Gastroesophageal sphincter (tissue), 4 donors: ENCODE measurements around the gene LIPG. TPM values are rescaled to one million over a fixed set of nuclear protein-coding genes. Genes with fewer than 3 reads are reported as not detected.

Experiments used
- ATAC-seq: fragments of 150-250 bp; one replicate; pipeline ENCODE4 v1.9.1; 2016; ENCODE audit warnings: mild to moderate bottlenecking, moderate library complexity
- H3K27ac ChIP-seq, 4 donors: fragments of 200-600 bp; sonication (generic) in 3 of 4; 1 replicate in 3 of 4; 2 replicates in 1 of 4; pipeline ENCODE4 v1.5.1; 2016 to 2019
- H3K27me3 ChIP-seq: fragments of 200-600 bp; sonication (generic); one replicate; pipeline ENCODE4 v1.5.1; 2019
- H3K36me3 ChIP-seq, 2 donors: fragments of 200-600 bp; sonication (generic); one replicate each; pipeline ENCODE4 v1.5.1; 2019; ENCODE audit warnings: control low read depth in 1 of 2
- H3K4me1 ChIP-seq, 3 donors: fragments of 200-600 bp; sonication (generic); 1 replicate in 2 of 3; 2 replicates in 1 of 3; pipeline ENCODE4 v1.5.1; 2016 to 2019; ENCODE audit warnings: control low read depth in 2 of 3
- H3K4me3 ChIP-seq, 2 donors: fragments of 200-600 bp; sonication (generic); one replicate each; pipeline ENCODE4 v1.5.1; 2019; ENCODE audit warnings: mild to moderate bottlenecking in 1 of 2, moderate library complexity in 1 of 2
- H3K9me3 ChIP-seq, 3 donors: fragments of 200-600 bp; sonication (generic); one replicate each; pipeline ENCODE4 v1.5.1; 2017 to 2019; ENCODE audit warnings: control low read depth in 2 of 3
- EP300 ChIP-seq: sonication (generic); formaldehyde crosslinking; IDR thresholded peaks from one replicate; pipeline ENCODE4 v1.6.1; 2017; ENCODE audit warnings: antibody characterized with exemption, mild to moderate bottlenecking
- POLR2A ChIP-seq, 2 donors: fragments of 450-650 bp; IDR thresholded peaks; one replicate each; pipeline ENCODE4 v1.6.1; 2017; ENCODE audit warnings: antibody characterized with exemption in 2 of 2, mild to moderate bottlenecking in 2 of 2, moderate library complexity in 1 of 2
- POLR2AphosphoS5 ChIP-seq: sonication (generic); formaldehyde crosslinking; IDR thresholded peaks from one replicate; pipeline ENCODE4 v1.6.1; 2017; ENCODE audit warnings: antibody characterized with exemption
- WGBS, 2 donors: methylation state at CpG; one replicate each; pipeline ENCODE4 v1.1.5; 2018; ENCODE audit warnings: low coverage in 1 of 2; 5-methylcytosine and 5-hydroxymethylcytosine counted together
- total RNA-seq, 4 donors: library from RNA; depleted of rRNA; stranded (reverse); fragments of >200 nt; gene quantifications; one replicate each; pipeline ENCODE4 v1.1.0, GENCODE V29; 2016
- TF ChIP-seq, protein P1 (sequence below), 4 experiments: fragments of 200-600 bp in 2 of 4; fragments of 450-650 bp in 2 of 4; sonication (generic) in 1 of 4; IDR thresholded peaks; one replicate each; pipeline ENCODE4 v1.5.1; 2017 to 2019; ENCODE audit warnings: antibody characterized with exemption in 4 of 4, mild to moderate bottlenecking in 2 of 4, moderate library complexity in 2 of 4

Gene LIPG
- total RNA-seq, 4 donors from 2014 or later, result 0.12 to 12.4 (median 0.46) TPM

DNA sequence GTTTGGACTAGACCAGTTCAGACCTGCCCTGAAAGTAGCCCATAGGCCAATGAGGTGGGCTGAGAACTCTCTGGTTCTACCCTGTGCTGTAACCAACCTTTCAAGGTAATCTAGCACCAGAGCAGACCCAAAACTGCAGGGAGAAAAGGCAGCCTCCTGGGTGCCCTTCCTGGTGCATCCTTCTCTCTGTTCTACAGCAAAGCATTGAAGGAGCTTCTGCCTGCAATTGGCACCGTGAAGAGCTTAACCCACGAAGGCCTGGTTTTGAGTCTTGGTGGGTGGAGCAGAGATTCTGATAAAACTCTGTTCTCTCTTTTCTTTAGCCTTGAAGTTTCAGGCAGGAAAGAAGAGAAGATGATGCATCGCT lies 55.5 kb downstream of the LIPG start:
- no peak overlapping the region for H3K27ac ChIP-seq
- no peak for TF ChIP-seq POLR2A (IDR thresholded peaks at IDR 0.05)
- TF ChIP-seq POLR2AphosphoS5, result no peak
- TF ChIP-seq, protein P1, sequence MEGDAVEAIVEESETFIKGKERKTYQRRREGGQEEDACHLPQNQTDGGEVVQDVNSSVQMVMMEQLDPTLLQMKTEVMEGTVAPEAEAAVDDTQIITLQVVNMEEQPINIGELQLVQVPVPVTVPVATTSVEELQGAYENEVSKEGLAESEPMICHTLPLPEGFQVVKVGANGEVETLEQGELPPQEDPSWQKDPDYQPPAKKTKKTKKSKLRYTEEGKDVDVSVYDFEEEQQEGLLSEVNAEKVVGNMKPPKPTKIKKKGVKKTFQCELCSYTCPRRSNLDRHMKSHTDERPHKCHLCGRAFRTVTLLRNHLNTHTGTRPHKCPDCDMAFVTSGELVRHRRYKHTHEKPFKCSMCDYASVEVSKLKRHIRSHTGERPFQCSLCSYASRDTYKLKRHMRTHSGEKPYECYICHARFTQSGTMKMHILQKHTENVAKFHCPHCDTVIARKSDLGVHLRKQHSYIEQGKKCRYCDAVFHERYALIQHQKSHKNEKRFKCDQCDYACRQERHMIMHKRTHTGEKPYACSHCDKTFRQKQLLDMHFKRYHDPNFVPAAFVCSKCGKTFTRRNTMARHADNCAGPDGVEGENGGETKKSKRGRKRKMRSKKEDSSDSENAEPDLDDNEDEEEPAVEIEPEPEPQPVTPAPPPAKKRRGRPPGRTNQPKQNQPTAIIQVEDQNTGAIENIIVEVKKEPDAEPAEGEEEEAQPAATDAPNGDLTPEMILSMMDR (IDR thresholded peaks at IDR 0.05), result no peak
- TF ChIP-seq EP300, result no peak
- ATAC-seq, result no peak
- H3K4me1 ChIP-seq, result peaks cover 0 to 13% (median 0%) of the 10 kb centered on the region in 3 donors
- WGBS, 2 donors, result 82% methylated on average over 3 of the region's 3 CpGs; no CpG with 5 or more reads in 1 of the 2 donors
- H3K27me3 ChIP-seq, result peaks cover 9% of the 10 kb centered on the region
- H3K4me3 ChIP-seq, result no peak overlapping the region
- H3K9me3 ChIP-seq, result no peaks in the 10 kb centered on the region
- H3K36me3 ChIP-seq, result no peaks in the 10 kb centered on the region

DNA sequence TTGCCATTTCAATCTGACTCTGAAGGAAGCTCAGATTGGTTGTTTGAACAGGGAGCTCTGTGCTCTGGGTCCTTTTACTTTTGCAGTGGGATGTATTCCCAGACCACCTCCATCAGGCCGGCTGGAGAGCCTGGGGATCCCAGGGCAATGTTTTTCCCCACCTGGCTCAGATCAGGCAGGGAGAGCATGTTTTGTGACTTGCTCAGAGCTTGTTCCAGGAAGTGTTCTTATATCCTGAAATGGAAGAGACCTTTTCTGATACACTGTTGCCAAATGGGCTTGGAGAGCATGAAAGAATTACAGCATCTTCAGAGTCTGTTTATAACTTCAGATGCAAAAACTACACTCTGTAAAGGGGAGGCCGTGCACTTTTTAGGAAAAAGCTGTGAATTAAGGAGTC lies 56.0 kb downstream of the LIPG start:
- no peaks in the 10 kb centered on the region for H3K9me3 ChIP-seq
- no peaks in the 10 kb centered on the region for H3K36me3 ChIP-seq
- H3K4me3 ChIP-seq, result no peak overlapping the region
- H3K27me3 ChIP-seq, result peaks cover 13% of the 10 kb centered on the region
- H3K4me1 ChIP-seq, result peaks cover 0 to 13% (median 0%) of the 10 kb centered on the region in 3 donors
- TF ChIP-seq, protein P1 (IDR thresholded peaks at IDR 0.05), result no peak
- TF ChIP-seq POLR2AphosphoS5 (peak; percentile 40), POLR2A (IDR thresholded peaks at IDR 0.05) (no peak)
- 55 to 60% methylated on average over 1 of the region's 2 CpGs for WGBS, 2 donors
- ATAC-seq, result no peak
- no peak overlapping the region for H3K27ac ChIP-seq

DNA sequence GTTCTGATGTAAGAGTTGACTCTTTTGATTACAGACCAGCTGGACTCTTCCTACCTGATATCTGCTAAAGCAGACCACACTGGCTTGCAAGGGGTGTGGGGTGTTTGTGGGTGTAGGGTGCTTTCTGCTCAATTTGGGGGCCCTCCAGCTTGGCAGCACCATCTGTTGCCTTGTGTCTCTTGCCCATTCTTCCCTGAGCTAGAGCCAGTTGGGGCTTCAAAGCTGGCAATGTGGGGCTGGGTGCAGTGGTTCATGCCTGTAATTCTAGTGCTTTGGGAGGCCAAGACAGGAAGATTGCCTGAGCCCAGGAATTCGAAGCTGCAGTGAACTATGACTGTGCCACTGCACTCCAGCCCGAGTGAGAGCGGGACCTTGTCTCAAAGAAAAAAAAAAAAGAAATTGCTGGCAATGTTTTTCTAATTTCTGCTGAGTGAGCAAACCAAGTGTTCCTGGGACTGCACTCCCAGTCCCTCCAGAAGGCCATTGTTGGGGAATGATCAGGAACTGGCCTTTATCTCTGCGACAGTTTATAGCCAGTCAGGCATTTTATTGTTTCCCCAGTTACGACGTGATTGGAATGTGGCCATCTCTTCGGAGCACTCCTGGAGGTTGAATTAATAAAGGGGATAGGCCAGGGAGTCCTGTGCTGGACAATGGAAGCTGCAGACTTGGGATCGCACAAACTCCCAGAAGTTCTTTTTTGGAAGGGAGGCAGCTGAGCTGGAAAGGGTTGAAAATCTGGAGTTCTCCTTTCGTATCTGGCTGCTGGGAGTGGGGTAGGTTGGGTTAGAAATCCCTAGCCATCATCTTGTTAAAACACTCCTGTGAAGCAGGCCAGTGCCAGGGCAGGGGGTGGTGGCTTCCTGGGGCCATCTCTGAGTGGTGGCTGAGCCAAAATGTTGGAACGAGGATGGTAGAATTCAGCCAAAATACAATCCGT lies 57.2 kb downstream of the LIPG start:
- Histone ChIP-seq H3K4me3 (no peak overlapping the region), H3K9me3 (no peaks in the 10 kb centered on the region), H3K4me1 (peaks cover 0 to 13% (median 0%) of the 10 kb centered on the region in 3 donors), H3K36me3 (no peaks in the 10 kb centered on the region), H3K27me3 (peaks cover 5% of the 10 kb centered on the region), H3K27ac (no peak overlapping the region)
- no peak for TF ChIP-seq EP300
- ATAC-seq, result no peak
- WGBS, 2 donors, result 23 to 100% methylated on average over 1 to 9 of the region's 11 CpGs

DNA sequence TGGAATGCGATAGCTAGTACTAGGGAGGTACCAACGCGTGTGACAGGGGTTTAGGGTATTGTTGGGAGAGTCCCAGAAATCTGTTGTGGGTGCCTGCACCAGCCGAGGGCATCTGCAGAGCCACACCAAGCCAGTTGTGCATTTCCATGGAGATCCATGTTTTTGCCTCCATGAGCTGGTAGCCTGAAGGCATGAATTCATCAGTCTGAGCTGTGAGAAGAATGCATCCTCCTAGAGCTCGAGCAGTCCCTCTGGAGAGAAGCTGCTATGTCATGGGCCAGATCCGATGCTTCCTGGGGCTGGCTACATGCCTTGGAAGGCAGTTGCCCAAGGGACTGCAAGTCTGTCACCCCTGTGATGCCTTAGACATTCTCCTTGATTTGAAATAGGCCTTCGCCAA lies 57.9 kb downstream of the LIPG start:
- peaks cover 5% of the 10 kb centered on the region for H3K27me3 ChIP-seq
- no peaks in the 10 kb centered on the region for H3K9me3 ChIP-seq
- no peak overlapping the region for H3K27ac ChIP-seq
- H3K4me3 ChIP-seq, result no peak overlapping the region
- no peak for ATAC-seq
- peaks cover 0 to 13% (median 0%) of the 10 kb centered on the region in 3 donors for H3K4me1 ChIP-seq
- TF ChIP-seq POLR2A (IDR thresholded peaks at IDR 0.05), result no peak
- TF ChIP-seq, protein P1 (IDR thresholded peaks at IDR 0.05), result no peak
- TF ChIP-seq POLR2AphosphoS5, result no peak
- no peak for TF ChIP-seq EP300
- 63 to 76% methylated on average over 5 to 6 of the region's 7 CpGs for WGBS, 2 donors
- H3K36me3 ChIP-seq, result no peaks in the 10 kb centered on the region

DNA sequence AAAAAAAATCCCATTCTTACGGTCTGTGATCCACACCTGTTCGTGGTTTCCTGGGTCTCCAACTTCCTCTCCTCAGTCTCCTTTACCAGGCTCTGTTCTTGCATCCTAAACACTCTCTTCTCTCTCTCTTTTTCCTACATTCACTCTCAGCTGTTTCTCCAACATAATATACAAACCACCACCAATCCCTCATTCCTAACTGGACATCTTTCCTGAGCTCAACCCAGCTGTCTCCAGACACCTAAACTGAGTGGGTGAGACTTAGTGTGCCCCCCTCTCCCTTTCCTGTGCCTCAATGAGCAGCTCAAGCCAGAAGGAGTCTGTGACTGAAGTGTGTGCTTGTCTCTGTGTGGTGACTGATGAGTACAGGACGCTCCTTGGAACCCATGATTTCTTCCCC lies 59.4 kb downstream of the LIPG start:
- Histone ChIP-seq H3K4me1 (peaks cover 0 to 13% (median 0%) of the 10 kb centered on the region in 3 donors), H3K36me3 (no peaks in the 10 kb centered on the region), H3K27me3 (peaks cover 5% of the 10 kb centered on the region), H3K9me3 (no peaks in the 10 kb centered on the region), H3K4me3 (no peak overlapping the region), H3K27ac (no peak overlapping the region)
- WGBS, 2 donors, result 67 to 100% methylated on average over 1 to 3 of the region's 3 CpGs
- no peak for ATAC-seq
- TF ChIP-seq, protein P1 (IDR thresholded peaks at IDR 0.05), result no peak
- no peak for TF ChIP-seq POLR2AphosphoS5
- TF ChIP-seq EP300, result no peak
- no peak for TF ChIP-seq POLR2A (IDR thresholded peaks at IDR 0.05)
